ENCODE results near the gene ARHGAP10.

DNA sequence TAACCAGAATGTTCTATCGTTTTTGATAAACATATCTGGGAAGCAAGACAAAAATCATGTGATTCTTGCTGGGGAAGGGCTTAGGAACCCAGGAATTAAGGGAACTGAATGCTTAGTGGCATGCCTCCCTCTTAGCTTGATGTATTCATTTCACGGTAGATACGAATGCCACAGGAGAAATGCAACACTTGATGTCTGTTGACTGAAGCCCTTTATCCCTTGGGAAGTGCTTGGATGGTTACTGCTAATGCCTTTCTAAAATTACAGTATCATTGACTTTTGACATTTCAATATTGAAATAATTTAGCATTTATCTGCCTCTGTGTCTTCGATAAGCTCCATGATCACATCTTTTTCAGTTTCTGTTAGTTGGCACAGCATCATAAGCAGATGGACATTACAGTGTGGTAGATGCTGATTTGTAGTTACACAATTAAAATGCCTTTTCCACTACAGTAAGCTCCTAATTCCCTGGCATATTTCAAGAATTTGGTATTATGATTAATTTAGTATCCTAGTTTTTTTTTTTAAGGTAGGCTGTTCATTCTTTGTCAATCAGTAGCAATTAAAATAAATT, 226.7 kb downstream of the ARHGAP10 start:
- TF ChIP-seq, protein P1, sequence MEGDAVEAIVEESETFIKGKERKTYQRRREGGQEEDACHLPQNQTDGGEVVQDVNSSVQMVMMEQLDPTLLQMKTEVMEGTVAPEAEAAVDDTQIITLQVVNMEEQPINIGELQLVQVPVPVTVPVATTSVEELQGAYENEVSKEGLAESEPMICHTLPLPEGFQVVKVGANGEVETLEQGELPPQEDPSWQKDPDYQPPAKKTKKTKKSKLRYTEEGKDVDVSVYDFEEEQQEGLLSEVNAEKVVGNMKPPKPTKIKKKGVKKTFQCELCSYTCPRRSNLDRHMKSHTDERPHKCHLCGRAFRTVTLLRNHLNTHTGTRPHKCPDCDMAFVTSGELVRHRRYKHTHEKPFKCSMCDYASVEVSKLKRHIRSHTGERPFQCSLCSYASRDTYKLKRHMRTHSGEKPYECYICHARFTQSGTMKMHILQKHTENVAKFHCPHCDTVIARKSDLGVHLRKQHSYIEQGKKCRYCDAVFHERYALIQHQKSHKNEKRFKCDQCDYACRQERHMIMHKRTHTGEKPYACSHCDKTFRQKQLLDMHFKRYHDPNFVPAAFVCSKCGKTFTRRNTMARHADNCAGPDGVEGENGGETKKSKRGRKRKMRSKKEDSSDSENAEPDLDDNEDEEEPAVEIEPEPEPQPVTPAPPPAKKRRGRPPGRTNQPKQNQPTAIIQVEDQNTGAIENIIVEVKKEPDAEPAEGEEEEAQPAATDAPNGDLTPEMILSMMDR (IDR thresholded peaks at IDR 0.05) = no peak
- no peak for TF ChIP-seq POLR2A (IDR thresholded peaks at IDR 0.05)

Data from Peyer's patch (tissue), 4 donors.